ENCODE data around the gene PUM1.

Gene PUM1

GRCh38 chr1:30886710-30887428 lies 178.6 kb downstream of the PUM1 start:
- no peaks in the 10 kb centered on the region for H3K36me3 ChIP-seq (ENCODE audit: control insufficient read depth in 1 of 2, insufficient read depth in 2 of 2, low read length in 2 of 2)
- H3K79me1 ChIP-seq (ENCODE audit: low read length) = peaks cover 24% of the 10 kb centered on the region
- H3K4me3 ChIP-seq (ENCODE audit: low read depth, low read length) = no peak overlapping the region
- peak overlapping the region; percentile 53 for H2BK12ac ChIP-seq (ENCODE audit: low read length)
- no peak overlapping the region for H3K23ac ChIP-seq (ENCODE audit: low read length)
- peak overlapping the region; percentile 35 for H2BK120ac ChIP-seq (ENCODE audit: insufficient read depth, low read length, poor library complexity)
- H3K9me3 ChIP-seq (ENCODE audit: insufficient read depth, low read depth, low read length) = no peaks in the 10 kb centered on the region
- H3K27me3 ChIP-seq (ENCODE audit: insufficient read depth, low read length) = no peaks in the 10 kb centered on the region
- H3K4me1 ChIP-seq (ENCODE audit: control insufficient read depth in 1 of 2, insufficient read depth in 2 of 2, low read length in 2 of 2) = peaks cover 25 to 30% of the 10 kb centered on the region in 2 experiments
- no peak overlapping the region for H2AFZ ChIP-seq (ENCODE audit: insufficient read depth, low read length, poor library complexity)
- H2BK5ac ChIP-seq (ENCODE audit: low read depth, low read length, poor library complexity) = peak overlapping the region; percentile 60
- peak overlapping the region; percentile 81 for H3K14ac ChIP-seq (ENCODE audit: low read length)
- peak overlapping the region; percentile 81 for H3K27ac ChIP-seq (ENCODE audit: low read depth, low read length)
- peak; percentile 27 to 35 for DNase-seq
- peak overlapping the region; percentile 76 for H4K91ac ChIP-seq (ENCODE audit: low read depth, low read length)
- H3K79me2 ChIP-seq (ENCODE audit: control insufficient read depth, insufficient read depth, low read length, poor library complexity) = peaks cover 6% of the 10 kb centered on the region
- H3K9ac ChIP-seq (ENCODE audit: low read length) = no peak overlapping the region
- WGBS (ENCODE audit: extremely low coverage, insufficient coverage, insufficient read length) = no CpG with 5 or more reads among the region's 12 CpGs
- H4K8ac ChIP-seq (ENCODE audit: low read depth, low read length) = peak overlapping the region; percentile 68
- H3K4me2 ChIP-seq (ENCODE audit: low read length) = no peak overlapping the region
- H4K12ac ChIP-seq (ENCODE audit: low read depth, low read length) = peak overlapping the region; percentile 3
- H3K4ac ChIP-seq (ENCODE audit: low read depth, low read length) = peak overlapping the region; percentile 22
- peak overlapping the region; percentile 79 for H3K18ac ChIP-seq (ENCODE audit: low read length)
- peak overlapping the region; percentile 82 for H2AK5ac ChIP-seq (ENCODE audit: low read length)

DNA sequence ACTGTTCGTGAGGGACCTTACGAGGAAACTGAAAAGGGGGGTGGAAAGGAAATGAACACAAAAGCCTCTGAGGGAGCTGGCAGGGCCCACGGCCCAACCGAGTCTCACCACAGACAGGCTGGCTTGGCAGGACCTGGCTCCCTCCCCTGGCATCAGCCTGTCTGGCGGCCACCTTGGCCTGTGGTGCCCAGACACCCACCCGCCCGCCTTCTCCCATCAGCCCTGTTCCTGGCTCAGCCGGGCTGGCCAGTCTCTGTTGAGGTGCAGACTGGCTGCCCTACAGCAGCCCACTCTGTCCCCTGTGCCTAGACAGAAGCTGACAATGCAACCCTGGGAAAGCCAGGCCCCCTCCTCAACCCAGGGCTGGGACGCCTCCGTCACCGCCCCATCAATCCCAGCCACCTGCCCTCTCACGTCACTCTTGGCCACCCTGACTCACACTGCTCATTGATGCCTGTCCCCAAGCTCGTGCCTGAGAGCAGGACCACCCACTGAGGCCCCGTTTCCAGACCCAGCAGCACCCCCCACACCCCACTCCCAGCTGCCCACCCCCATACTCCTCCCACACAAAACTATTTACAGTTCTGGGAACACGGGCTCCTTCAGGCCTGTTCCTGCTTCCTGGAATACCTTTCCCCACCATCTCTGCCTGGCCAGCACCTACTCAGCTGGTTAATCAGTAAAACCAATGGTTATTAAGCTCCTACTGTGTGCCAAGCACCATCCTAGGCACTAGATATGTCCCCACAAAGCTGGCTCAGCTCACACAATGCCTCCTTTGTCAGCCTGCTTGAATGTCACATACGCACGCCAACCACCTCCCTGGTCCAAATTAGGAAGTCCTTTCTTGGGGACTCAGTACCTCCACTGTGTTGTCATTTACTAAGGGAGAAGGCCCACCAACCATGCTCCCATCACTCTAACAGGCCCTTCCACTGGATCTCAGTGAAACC lies 179.7 kb downstream of the PUM1 start:
- H3K79me1 ChIP-seq (ENCODE audit: low read length) = peaks cover 24% of the 10 kb centered on the region
- peak overlapping the region; percentile 55 for H2AK5ac ChIP-seq (ENCODE audit: low read length)
- no peak overlapping the region for H3K23ac ChIP-seq (ENCODE audit: low read length)
- no peak overlapping the region for H3K4me3 ChIP-seq (ENCODE audit: low read depth, low read length)
- H4K91ac ChIP-seq (ENCODE audit: low read depth, low read length) = peak overlapping the region; percentile 76
- H2AFZ ChIP-seq (ENCODE audit: insufficient read depth, low read length, poor library complexity) = no peak overlapping the region
- no peaks in the 10 kb centered on the region for H3K36me3 ChIP-seq (ENCODE audit: control insufficient read depth in 1 of 2, insufficient read depth in 2 of 2, low read length in 2 of 2)
- H4K8ac ChIP-seq (ENCODE audit: low read depth, low read length) = no peak overlapping the region
- no peak overlapping the region for H3K27ac ChIP-seq (ENCODE audit: low read depth, low read length)
- no CpG with 5 or more reads among the region's 17 CpGs for WGBS (ENCODE audit: extremely low coverage, insufficient coverage, insufficient read length)
- H3K9me3 ChIP-seq (ENCODE audit: insufficient read depth, low read depth, low read length) = no peaks in the 10 kb centered on the region
- peak overlapping the region; percentile 27 for H3K18ac ChIP-seq (ENCODE audit: low read length)
- no peak overlapping the region for H3K9ac ChIP-seq (ENCODE audit: low read length)
- no peak overlapping the region for H2BK5ac ChIP-seq (ENCODE audit: low read depth, low read length, poor library complexity)
- peak overlapping the region; percentile 25 for H2BK12ac ChIP-seq (ENCODE audit: low read length)
- no peak overlapping the region for H4K12ac ChIP-seq (ENCODE audit: low read depth, low read length)
- H3K4me1 ChIP-seq (ENCODE audit: control insufficient read depth in 1 of 2, insufficient read depth in 2 of 2, low read length in 2 of 2) = peaks cover 25 to 30% of the 10 kb centered on the region in 2 experiments
- H3K27me3 ChIP-seq (ENCODE audit: insufficient read depth, low read length) = no peaks in the 10 kb centered on the region
- no peak for DNase-seq
- no peak overlapping the region for H2BK120ac ChIP-seq (ENCODE audit: insufficient read depth, low read length, poor library complexity)
- peak overlapping the region; percentile 13 for H3K14ac ChIP-seq (ENCODE audit: low read length)
- no peak overlapping the region for H3K4me2 ChIP-seq (ENCODE audit: low read length)
- peaks cover 6% of the 10 kb centered on the region for H3K79me2 ChIP-seq (ENCODE audit: control insufficient read depth, insufficient read depth, low read length, poor library complexity)
- H3K4ac ChIP-seq (ENCODE audit: low read depth, low read length) = peak overlapping the region; percentile 27

DNA sequence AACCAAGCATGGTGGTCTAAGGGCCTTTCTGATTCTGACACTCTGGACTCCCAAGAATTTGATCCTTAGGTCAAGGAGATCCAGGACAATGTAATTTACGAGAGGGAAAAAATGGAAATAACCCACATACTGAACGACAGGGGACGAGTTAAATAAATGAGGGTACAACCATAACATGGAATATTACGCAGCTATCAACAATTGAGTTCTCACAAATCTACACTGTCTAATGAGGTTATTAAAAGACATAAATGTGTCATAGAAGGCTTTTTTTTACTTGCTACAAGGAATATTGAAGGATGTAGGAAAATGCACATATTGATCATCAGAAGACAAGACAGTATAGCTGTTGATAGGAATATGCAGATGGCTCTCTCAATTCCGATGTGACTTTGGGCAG lies 180.8 kb downstream of the PUM1 start:
- no peaks in the 10 kb centered on the region for H3K36me3 ChIP-seq (ENCODE audit: control insufficient read depth in 1 of 2, insufficient read depth in 2 of 2, low read length in 2 of 2)
- H3K79me1 ChIP-seq (ENCODE audit: low read length) = peaks cover 24% of the 10 kb centered on the region
- H3K4me2 ChIP-seq (ENCODE audit: low read length) = no peak overlapping the region
- H3K27ac ChIP-seq (ENCODE audit: low read depth, low read length) = no peak overlapping the region
- no peak overlapping the region for H4K12ac ChIP-seq (ENCODE audit: low read depth, low read length)
- no peak for DNase-seq
- H3K4ac ChIP-seq (ENCODE audit: low read depth, low read length) = no peak overlapping the region
- no peak overlapping the region for H4K8ac ChIP-seq (ENCODE audit: low read depth, low read length)
- no peak overlapping the region for H2BK12ac ChIP-seq (ENCODE audit: low read length)
- no peak overlapping the region for H4K91ac ChIP-seq (ENCODE audit: low read depth, low read length)
- H3K9me3 ChIP-seq (ENCODE audit: insufficient read depth, low read depth, low read length) = no peaks in the 10 kb centered on the region
- H2BK120ac ChIP-seq (ENCODE audit: insufficient read depth, low read length, poor library complexity) = no peak overlapping the region
- WGBS (ENCODE audit: extremely low coverage, insufficient coverage, insufficient read length) = no CpG with 5 or more reads among the region's 5 CpGs
- no peaks in the 10 kb centered on the region for H3K27me3 ChIP-seq (ENCODE audit: insufficient read depth, low read length)
- H3K9ac ChIP-seq (ENCODE audit: low read length) = no peak overlapping the region
- H2AFZ ChIP-seq (ENCODE audit: insufficient read depth, low read length, poor library complexity) = no peak overlapping the region
- no peak overlapping the region for H2BK5ac ChIP-seq (ENCODE audit: low read depth, low read length, poor library complexity)
- no peak overlapping the region for H3K18ac ChIP-seq (ENCODE audit: low read length)
- H3K14ac ChIP-seq (ENCODE audit: low read length) = no peak overlapping the region
- peaks cover 6% of the 10 kb centered on the region for H3K79me2 ChIP-seq (ENCODE audit: control insufficient read depth, insufficient read depth, low read length, poor library complexity)
- H2AK5ac ChIP-seq (ENCODE audit: low read length) = no peak overlapping the region
- no peak overlapping the region for H3K4me3 ChIP-seq (ENCODE audit: low read depth, low read length)
- no peak overlapping the region for H3K23ac ChIP-seq (ENCODE audit: low read length)
- H3K4me1 ChIP-seq (ENCODE audit: control insufficient read depth in 1 of 2, insufficient read depth in 2 of 2, low read length in 2 of 2) = peaks cover 29 to 34% of the 10 kb centered on the region in 2 experiments

GRCh38 chr1:30883389-30884172 lies 181.9 kb downstream of the PUM1 start:
- Histone ChIP-seq H3K9me3 (ENCODE audit: insufficient read depth, low read depth, low read length) (no peaks in the 10 kb centered on the region), H2AK5ac (ENCODE audit: low read length) (no peak overlapping the region), H3K79me1 (ENCODE audit: low read length) (peaks cover 17% of the 10 kb centered on the region), H4K12ac (ENCODE audit: low read depth, low read length) (no peak overlapping the region), H3K14ac (ENCODE audit: low read length) (no peak overlapping the region), H3K4me3 (ENCODE audit: low read depth, low read length) (no peak overlapping the region), H3K4me2 (ENCODE audit: low read length) (no peak overlapping the region), H3K18ac (ENCODE audit: low read length) (no peak overlapping the region), H3K4me1 (ENCODE audit: control insufficient read depth in 1 of 2, insufficient read depth in 2 of 2, low read length in 2 of 2) (peaks cover 25 to 29% of the 10 kb centered on the region in 2 experiments), H4K8ac (ENCODE audit: low read depth, low read length) (no peak overlapping the region), H3K9ac (ENCODE audit: low read length) (no peak overlapping the region), H2BK12ac (ENCODE audit: low read length) (no peak overlapping the region), H2BK120ac (ENCODE audit: insufficient read depth, low read length, poor library complexity) (no peak overlapping the region), H3K36me3 (ENCODE audit: control insufficient read depth in 1 of 2, insufficient read depth in 2 of 2, low read length in 2 of 2) (peaks cover under 1% of the 10 kb centered on the region in 2 experiments), H2BK5ac (ENCODE audit: low read depth, low read length, poor library complexity) (no peak overlapping the region), H3K79me2 (ENCODE audit: control insufficient read depth, insufficient read depth, low read length, poor library complexity) (peaks cover 6% of the 10 kb centered on the region), H2AFZ (ENCODE audit: insufficient read depth, low read length, poor library complexity) (no peak overlapping the region), H4K91ac (ENCODE audit: low read depth, low read length) (no peak overlapping the region), H3K4ac (ENCODE audit: low read depth, low read length) (no peak overlapping the region), H3K27me3 (ENCODE audit: insufficient read depth, low read length) (no peaks in the 10 kb centered on the region), H3K27ac (ENCODE audit: low read depth, low read length) (no peak overlapping the region), H3K23ac (ENCODE audit: low read length) (no peak overlapping the region)
- DNase-seq = no peak
- WGBS (ENCODE audit: extremely low coverage, insufficient coverage, insufficient read length) = no CpG with 5 or more reads among the region's 18 CpGs

All from trophoblast cell (in vitro differentiated cells and primary cell).